Inferior parietal cortex (tissue), 1 donor: ENCODE measurements around the gene MRM3.
"Not testable (repeated sequence)": the region's sequence is repeated elsewhere in the genome, so short reads cannot be mapped to it uniquely, and the experiment has no call there.

Experiments used
- DNase-seq: peaks from one replicate; pipeline ENCODE4 v3.0.0-alpha.2; 2016; ENCODE audit errors: extremely low spot score

MRM3 gene

GRCh38 chr17:825216-825615 is 43.1 kb downstream of the MRM3 start:
- no peak for DNase-seq

GRCh38 chr17:826778-827177 is 44.6 kb downstream of the MRM3 start:
- no peak for DNase-seq

GRCh38 chr17:828761-829160 is 46.6 kb downstream of the MRM3 start:
- no peak for DNase-seq

- not testable (repeated sequence) for DNase-seq
Observed at GRCh38 chr17:829614-830013, 47.5 kb downstream of the MRM3 start.

GRCh38 chr17:830381-830780 is 48.2 kb downstream of the MRM3 start:
- DNase-seq, result no peak

GRCh38 chr17:830950-831349 is 48.8 kb downstream of the MRM3 start:
- no peak for DNase-seq

GRCh38 chr17:834136-834535 is 52.0 kb downstream of the MRM3 start:
- DNase-seq, result no peak

- no peak for DNase-seq
Observed at GRCh38 chr17:835263-835662, 53.1 kb downstream of the MRM3 start.

- DNase-seq, result not testable (repeated sequence)
Observed at GRCh38 chr17:835721-836120, 53.6 kb downstream of the MRM3 start.

GRCh38 chr17:836151-836550 is 54.0 kb downstream of the MRM3 start:
- no peak for DNase-seq

GRCh38 chr17:838486-838885 is 56.3 kb downstream of the MRM3 start:
- no peak for DNase-seq

GRCh38 chr17:841313-841712 is 59.2 kb downstream of the MRM3 start:
- no peak for DNase-seq
